Right lobe of liver (tissue), 6 donors: Measurements from ENCODE around the gene CHMP5. TPM values are rescaled to one million over a fixed set of nuclear protein-coding genes. Genes with fewer than 3 reads are reported as not detected.

ENCODE experiments used
- ATAC-seq, 4 donors: fragments of 200-7000 bp; cut with Tn5 transposase; one replicate each; pipeline ENCODE4 v1.9.1; 2020; ENCODE audit warnings: mild to moderate bottlenecking in 4 of 4, moderate library complexity in 4 of 4
- DNase-seq, 3 donors: peaks; one replicate each; pipeline ENCODE4 v3.0.0-alpha.2; 2020
- H3K27ac ChIP-seq, 3 donors: fragments of 200-600 bp; one replicate each; pipeline ENCODE4 v1.8.0; 2022
- H3K27me3 ChIP-seq, 2 donors: fragments of 200-600 bp; one replicate each; pipeline ENCODE4 v1.8.0; 2022
- H3K36me3 ChIP-seq, 4 donors: fragments of 200-600 bp; sonication (generic) in 1 of 4; one replicate each; pipeline versions ENCODE4 v1.5.1 to v1.8.0; 2017 to 2022; ENCODE audit warnings: control low read depth in 1 of 4
- H3K4me1 ChIP-seq, 4 donors: fragments of 200-600 bp; sonication (generic) in 1 of 4; one replicate each; pipeline versions ENCODE4 v1.5.1 to v1.8.0; 2017 to 2022; ENCODE audit warnings: control low read depth in 1 of 4
- H3K4me3 ChIP-seq, 3 donors: fragments of 200-600 bp; one replicate each; pipeline ENCODE4 v1.8.0; 2022
- H3K9me3 ChIP-seq, 4 donors: fragments of 200-600 bp; sonication (generic) in 1 of 4; one replicate each; pipeline versions ENCODE4 v1.5.1 to v1.8.0; 2017 to 2022; ENCODE audit warnings: control low read depth in 1 of 4
- POLR2A ChIP-seq: fragments of 450-650 bp; IDR thresholded peaks from one replicate; pipeline ENCODE4 v1.6.1; 2017; ENCODE audit warnings: antibody characterized with exemption, mild to moderate bottlenecking
- WGBS: methylation state at CpG from one replicate; pipeline ENCODE4 v1.1.6; 2018; ENCODE audit warnings: low coverage, low lambda C conversion rate; ENCODE audit not compliant: insufficient coverage; ENCODE audit errors: missing lambda C conversion rate; 5-methylcytosine and 5-hydroxymethylcytosine counted together
- intact Hi-C, 2 donors: fragments of 100-400 bp; cut with DNase I; formaldehyde crosslinking; loops; one replicate each; pipeline versions ENCODE4 v1.11.2 to v1.14.1; 2022
- total RNA-seq, 6 experiments: library from RNA; depleted of rRNA in 2 of 6; stranded (reverse); fragments of >200 nt in 2 of 6; fragmentation: NEBNext Ultra II Directional in 3 of 6; extraction: Animal tissue kit (Norgen Biotek cat#: 25700) in 3 of 6; gene quantifications; one replicate each; pipeline versions ENCODE4 v1.1.0 to v1.2.4, GENCODE V29; 2016 to 2023
- TF ChIP-seq, protein P1 (sequence below), 4 donors: fragments of 200-600 bp in 3 of 4; fragments of 450-650 bp in 1 of 4; IDR thresholded peaks; one replicate each; pipeline versions ENCODE4 v1.5.1 to v1.8.0; 2016 to 2022; ENCODE audit warnings: antibody characterized with exemption in 4 of 4, mild to moderate bottlenecking in 2 of 4
- donor health status: DM: no; HTN: yes; CAD: no.
- donor health status: DM: no; HTN: no; CAD: no.
- donor health status: DM: no; HTN: no; CAD: no.
- donor health status: DM: no; HTN: yes; CAD: no.
- donor health status: DM: no; HTN: yes; CAD: no.

Gene CHMP5
- total RNA-seq, 6 experiments from 2014 or later, result 19.7 to 30.3 (median 26.0) TPM

GRCh38 chr9:33232815-33233214 lies 32.0 kb upstream of the CHMP5 start:
- Histone ChIP-seq H3K9me3 (no peaks in the 10 kb centered on the region), H3K36me3 (no peaks in the 10 kb centered on the region), H3K4me1 (no peaks in the 10 kb centered on the region), H3K4me3 (no peak overlapping the region), H3K27me3 (no peaks in the 10 kb centered on the region), H3K27ac (no peak overlapping the region)
- 70% methylated on average over 6 of the region's 6 CpGs for WGBS
- ATAC-seq (no peak), DNase-seq (no peak)
- TF ChIP-seq, protein P1, sequence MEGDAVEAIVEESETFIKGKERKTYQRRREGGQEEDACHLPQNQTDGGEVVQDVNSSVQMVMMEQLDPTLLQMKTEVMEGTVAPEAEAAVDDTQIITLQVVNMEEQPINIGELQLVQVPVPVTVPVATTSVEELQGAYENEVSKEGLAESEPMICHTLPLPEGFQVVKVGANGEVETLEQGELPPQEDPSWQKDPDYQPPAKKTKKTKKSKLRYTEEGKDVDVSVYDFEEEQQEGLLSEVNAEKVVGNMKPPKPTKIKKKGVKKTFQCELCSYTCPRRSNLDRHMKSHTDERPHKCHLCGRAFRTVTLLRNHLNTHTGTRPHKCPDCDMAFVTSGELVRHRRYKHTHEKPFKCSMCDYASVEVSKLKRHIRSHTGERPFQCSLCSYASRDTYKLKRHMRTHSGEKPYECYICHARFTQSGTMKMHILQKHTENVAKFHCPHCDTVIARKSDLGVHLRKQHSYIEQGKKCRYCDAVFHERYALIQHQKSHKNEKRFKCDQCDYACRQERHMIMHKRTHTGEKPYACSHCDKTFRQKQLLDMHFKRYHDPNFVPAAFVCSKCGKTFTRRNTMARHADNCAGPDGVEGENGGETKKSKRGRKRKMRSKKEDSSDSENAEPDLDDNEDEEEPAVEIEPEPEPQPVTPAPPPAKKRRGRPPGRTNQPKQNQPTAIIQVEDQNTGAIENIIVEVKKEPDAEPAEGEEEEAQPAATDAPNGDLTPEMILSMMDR (IDR thresholded peaks at IDR 0.05), result no peak
- TF ChIP-seq POLR2A, result no peak
- intact Hi-C loops, result no loop called here

DNA sequence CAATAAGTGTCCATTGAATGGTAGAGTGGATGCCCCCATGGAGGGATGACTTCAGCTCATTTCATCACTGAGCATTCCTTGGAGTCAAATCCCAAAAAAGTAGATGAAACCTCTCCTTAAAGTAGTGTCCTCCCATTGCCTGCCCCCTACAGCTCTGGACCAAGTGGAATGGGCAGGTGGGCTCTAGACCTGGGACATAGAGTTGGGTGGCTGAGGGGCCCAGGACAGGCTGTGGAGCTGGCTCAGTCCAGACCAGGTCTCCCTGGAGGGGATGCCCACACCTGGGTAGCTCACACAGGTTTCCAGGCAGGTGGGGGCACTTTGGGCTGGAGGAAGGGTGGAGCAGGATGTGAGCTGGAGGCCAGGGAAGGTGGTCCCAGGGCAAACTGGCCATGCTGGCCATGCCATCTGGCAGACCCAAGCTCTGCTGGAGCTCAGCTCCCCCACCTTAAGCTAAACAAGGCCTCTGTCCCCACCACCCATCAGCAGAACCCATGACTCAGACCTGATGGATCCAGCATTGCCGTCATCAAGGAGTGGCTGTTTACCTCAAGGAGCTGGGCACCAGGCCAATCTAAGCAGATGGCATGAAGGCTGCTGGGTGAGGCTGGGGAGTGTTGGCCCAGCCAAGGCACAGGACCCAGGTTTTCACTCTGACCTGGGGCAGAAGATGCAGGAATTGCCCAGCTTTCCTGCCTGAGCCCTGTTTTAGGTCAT lies 31.1 kb upstream of the CHMP5 start:
- TF ChIP-seq, protein P1 (IDR thresholded peaks at IDR 0.05), result no peak
- TF ChIP-seq POLR2A, result no peak
- peak in 1 of 4 donors; percentile 10 for ATAC-seq
- Histone ChIP-seq H3K9me3 (no peaks in the 10 kb centered on the region), H3K27ac (no peak overlapping the region), H3K36me3 (no peaks in the 10 kb centered on the region), H3K27me3 (no peaks in the 10 kb centered on the region), H3K4me1 (no peaks in the 10 kb centered on the region), H3K4me3 (no peak overlapping the region)
- no CpG with 5 or more reads among the region's 1 CpG for WGBS
- peak in 1 of 3 donors; percentile 27 for DNase-seq
- intact Hi-C loops, result no loop called here

- no peak overlapping the region for H3K27ac ChIP-seq
- ATAC-seq (no peak), DNase-seq (no peak)
Measured at GRCh38 chr9:33234511-33235467, 30.1 kb upstream of the CHMP5 start.

DNA sequence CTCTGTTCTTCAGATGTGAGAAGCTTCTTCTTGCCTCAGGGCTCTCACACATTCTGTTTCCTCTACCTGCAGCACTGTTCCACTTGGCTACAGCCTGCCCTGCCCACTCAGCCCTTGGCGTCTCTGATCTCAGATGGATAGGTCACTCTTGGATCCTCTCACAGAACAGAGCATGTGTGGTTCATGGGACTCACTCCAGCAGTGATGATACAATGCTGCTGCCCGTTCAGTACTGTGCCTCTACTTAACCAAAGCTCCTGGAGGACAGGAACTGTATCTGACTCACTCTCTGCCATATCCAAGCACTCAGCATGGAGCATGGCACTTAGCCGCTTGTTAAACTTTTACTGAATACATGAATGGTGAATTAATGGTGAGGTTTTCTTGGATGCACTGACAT lies 28.3 kb upstream of the CHMP5 start:
- H3K27me3 ChIP-seq, result no peaks in the 10 kb centered on the region
- ATAC-seq, result no peak
- no peak overlapping the region for H3K4me3 ChIP-seq
- no peaks in the 10 kb centered on the region for H3K9me3 ChIP-seq
- H3K36me3 ChIP-seq, result no peaks in the 10 kb centered on the region
- TF ChIP-seq, protein P1 (IDR thresholded peaks at IDR 0.05), result no peak
- TF ChIP-seq POLR2A, result no peak
- H3K27ac ChIP-seq, result no peak overlapping the region
- 66% methylated on average over 3 of the region's 3 CpGs for WGBS
- H3K4me1 ChIP-seq, result no peaks in the 10 kb centered on the region
- intact Hi-C loops, result no loop called here
- no peak for DNase-seq

More at GRCh38 chr9:33234511-33235467, 30.1 kb upstream of the CHMP5 start:
- Histone ChIP-seq H3K9me3 (no peaks in the 10 kb centered on the region), H3K27me3 (no peaks in the 10 kb centered on the region), H3K4me3 (no peak overlapping the region), H3K36me3 (no peaks in the 10 kb centered on the region), H3K4me1 (no peaks in the 10 kb centered on the region)
- intact Hi-C loops, result no loop called here
- WGBS, result 65% methylated on average over 5 of the region's 9 CpGs
- no peak for TF ChIP-seq POLR2A
- TF ChIP-seq, protein P1 (IDR thresholded peaks at IDR 0.05), result no peak
